Breast epithelium (tissue), 3 donors: ENCODE data around the gene ZFP14.
"Not testable (repeated sequence)": the region's sequence is repeated elsewhere in the genome, so short reads cannot be mapped to it uniquely, and the experiment has no call there.

Source experiments
- POLR2A ChIP-seq: fragments of 450-650 bp; IDR thresholded peaks from one replicate; pipeline ENCODE4 v1.6.1; 2016; ENCODE audit warnings: antibody characterized with exemption, mild to moderate bottlenecking, moderate library complexity
- POLR2AphosphoS5 ChIP-seq, 3 donors: sonication (generic); formaldehyde crosslinking; IDR thresholded peaks; one replicate each; pipeline ENCODE4 v1.6.1; 2017; ENCODE audit warnings: antibody characterized with exemption in 3 of 3
- TF ChIP-seq, protein P1 (sequence below), 3 donors: fragments of 450-650 bp; IDR thresholded peaks; one replicate each; pipeline ENCODE4 v1.5.1; 2016 to 2017; ENCODE audit warnings: antibody characterized with exemption in 3 of 3, mild to moderate bottlenecking in 3 of 3, moderate library complexity in 3 of 3

DNA sequence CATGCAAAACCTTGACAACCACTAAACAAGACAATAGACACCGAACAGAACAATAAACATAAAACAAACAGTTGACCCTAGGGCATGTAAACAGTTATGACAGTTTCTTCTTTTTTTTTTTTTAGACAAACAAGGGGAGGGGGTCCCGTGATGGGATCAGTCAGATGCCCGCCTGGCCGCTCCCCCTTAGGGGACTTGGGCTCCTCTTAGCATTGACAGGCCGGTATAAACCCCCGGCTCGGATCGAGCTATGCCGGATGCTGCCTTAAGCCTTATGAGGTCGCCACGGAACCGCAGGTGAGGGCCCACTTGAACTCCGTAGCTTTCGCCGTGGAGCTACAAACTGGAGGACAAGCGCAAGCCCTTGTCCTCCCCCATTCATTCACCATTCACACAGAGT, 49.5 kb downstream of the ZFP14 start:
- TF ChIP-seq, protein P1, sequence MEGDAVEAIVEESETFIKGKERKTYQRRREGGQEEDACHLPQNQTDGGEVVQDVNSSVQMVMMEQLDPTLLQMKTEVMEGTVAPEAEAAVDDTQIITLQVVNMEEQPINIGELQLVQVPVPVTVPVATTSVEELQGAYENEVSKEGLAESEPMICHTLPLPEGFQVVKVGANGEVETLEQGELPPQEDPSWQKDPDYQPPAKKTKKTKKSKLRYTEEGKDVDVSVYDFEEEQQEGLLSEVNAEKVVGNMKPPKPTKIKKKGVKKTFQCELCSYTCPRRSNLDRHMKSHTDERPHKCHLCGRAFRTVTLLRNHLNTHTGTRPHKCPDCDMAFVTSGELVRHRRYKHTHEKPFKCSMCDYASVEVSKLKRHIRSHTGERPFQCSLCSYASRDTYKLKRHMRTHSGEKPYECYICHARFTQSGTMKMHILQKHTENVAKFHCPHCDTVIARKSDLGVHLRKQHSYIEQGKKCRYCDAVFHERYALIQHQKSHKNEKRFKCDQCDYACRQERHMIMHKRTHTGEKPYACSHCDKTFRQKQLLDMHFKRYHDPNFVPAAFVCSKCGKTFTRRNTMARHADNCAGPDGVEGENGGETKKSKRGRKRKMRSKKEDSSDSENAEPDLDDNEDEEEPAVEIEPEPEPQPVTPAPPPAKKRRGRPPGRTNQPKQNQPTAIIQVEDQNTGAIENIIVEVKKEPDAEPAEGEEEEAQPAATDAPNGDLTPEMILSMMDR (IDR thresholded peaks at IDR 0.05): not testable (repeated sequence)
- not testable (repeated sequence) for TF ChIP-seq POLR2A; POLR2AphosphoS5 (IDR thresholded peaks at IDR 0.05)
